BE2C (cell line): ENCODE data around the gene EPHB2.

Experiments
- DNase-seq: peaks from one replicate; pipeline ENCODE4 v3.0.0-alpha.2; 2020
- H3K27me3 ChIP-seq: fragments of 250-450 bp; sonication (Bioruptor Pico); 2 replicates; pipeline ENCODE4 v1.5.1; 2020; ENCODE audit warnings: mild to moderate bottlenecking
- H3K36me3 ChIP-seq: fragments of 250-450 bp; sonication (Bioruptor Pico); 2 replicates; pipeline ENCODE4 v1.5.1; 2020; ENCODE audit warnings: mild to moderate bottlenecking
- H3K4me1 ChIP-seq: fragments of 250-450 bp; sonication (Bioruptor Pico); 2 replicates; pipeline ENCODE4 v1.5.1; 2020
- H3K4me3 ChIP-seq: 2 replicates; pipeline ENCODE4 v1.5.1; 2011; ENCODE audit warnings: low read depth, low read length
- H3K9me3 ChIP-seq: fragments of 250-450 bp; sonication (Bioruptor Pico); 2 replicates; pipeline ENCODE4 v1.5.1; 2020
- CTCF ChIP-seq: IDR thresholded peaks from 2 replicates; pipeline ENCODE4 v1.5.1; 2012; ENCODE audit warnings: mild to moderate bottlenecking, low read depth, low read length

EPHB2 gene

GRCh38 chr1:22844621-22845020 is 134.0 kb downstream of the EPHB2 start:
- H3K4me3 ChIP-seq, result no peak overlapping the region
- no peaks in the 10 kb centered on the region for H3K4me1 ChIP-seq
- no peaks in the 10 kb centered on the region for H3K36me3 ChIP-seq
- no peak for DNase-seq
- TF ChIP-seq CTCF, result no peak
- no peaks in the 10 kb centered on the region for H3K27me3 ChIP-seq
- no peaks in the 10 kb centered on the region for H3K9me3 ChIP-seq

DNA sequence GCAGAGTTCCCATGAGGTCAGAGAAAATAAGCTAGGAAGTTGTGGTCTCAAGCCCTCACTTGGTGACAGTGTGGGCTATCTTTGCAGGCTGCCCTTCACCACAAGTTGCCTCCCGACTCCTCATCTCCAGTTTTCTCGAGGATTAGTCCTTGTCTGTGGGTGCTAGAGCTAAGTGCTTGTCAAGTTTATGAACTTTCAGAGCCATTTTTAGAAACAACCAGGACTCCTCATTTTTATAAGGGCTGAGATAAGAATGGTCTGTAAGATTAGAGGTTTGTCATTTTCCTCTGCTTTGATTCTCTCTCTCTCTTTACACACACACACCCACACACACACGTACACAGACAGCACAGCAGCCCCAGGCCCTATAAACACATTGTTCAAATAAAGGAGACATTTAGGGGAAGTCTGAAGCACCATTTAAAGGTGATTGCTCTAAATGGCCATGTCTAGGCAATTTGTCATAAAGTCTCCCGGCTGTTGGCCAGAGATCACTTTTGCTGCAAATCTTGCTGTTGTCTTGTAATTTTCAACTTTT is 134.8 kb downstream of the EPHB2 start:
- TF ChIP-seq CTCF, result no peak
- H3K27me3 ChIP-seq, result no peaks in the 10 kb centered on the region
- H3K4me3 ChIP-seq, result no peak overlapping the region
- no peaks in the 10 kb centered on the region for H3K36me3 ChIP-seq
- no peaks in the 10 kb centered on the region for H3K4me1 ChIP-seq
- no peaks in the 10 kb centered on the region for H3K9me3 ChIP-seq
- no peak for DNase-seq

GRCh38 chr1:22846458-22846857 is 135.8 kb downstream of the EPHB2 start:
- DNase-seq, result no peak
- no peaks in the 10 kb centered on the region for H3K27me3 ChIP-seq
- H3K36me3 ChIP-seq, result no peaks in the 10 kb centered on the region
- no peaks in the 10 kb centered on the region for H3K4me1 ChIP-seq
- H3K9me3 ChIP-seq, result no peaks in the 10 kb centered on the region
- H3K4me3 ChIP-seq, result no peak overlapping the region
- no peak for TF ChIP-seq CTCF

DNA sequence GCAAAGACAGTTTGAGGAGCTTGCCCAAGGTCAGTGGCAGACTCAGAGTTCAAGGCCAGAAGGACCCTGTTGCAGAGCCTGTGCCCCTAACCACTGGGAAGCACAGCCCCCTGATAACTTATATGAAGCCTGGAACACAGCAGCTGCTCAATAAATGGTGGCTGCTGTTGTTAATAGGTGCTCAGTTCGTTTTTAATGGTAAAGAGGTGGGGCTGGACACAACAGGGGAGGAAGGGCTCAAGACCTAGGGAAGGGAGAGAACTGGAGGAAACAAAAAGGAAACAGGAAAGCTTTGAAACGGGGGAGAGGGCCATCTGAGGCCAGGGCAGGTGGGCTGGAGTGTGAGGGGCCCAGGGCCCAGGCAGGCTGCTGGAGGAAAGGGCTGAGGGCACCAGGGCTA is 136.6 kb downstream of the EPHB2 start:
- no peaks in the 10 kb centered on the region for H3K27me3 ChIP-seq
- H3K4me1 ChIP-seq, result no peaks in the 10 kb centered on the region
- H3K36me3 ChIP-seq, result no peaks in the 10 kb centered on the region
- DNase-seq, result no peak
- no peaks in the 10 kb centered on the region for H3K9me3 ChIP-seq
- no peak for TF ChIP-seq CTCF
- no peak overlapping the region for H3K4me3 ChIP-seq

DNA sequence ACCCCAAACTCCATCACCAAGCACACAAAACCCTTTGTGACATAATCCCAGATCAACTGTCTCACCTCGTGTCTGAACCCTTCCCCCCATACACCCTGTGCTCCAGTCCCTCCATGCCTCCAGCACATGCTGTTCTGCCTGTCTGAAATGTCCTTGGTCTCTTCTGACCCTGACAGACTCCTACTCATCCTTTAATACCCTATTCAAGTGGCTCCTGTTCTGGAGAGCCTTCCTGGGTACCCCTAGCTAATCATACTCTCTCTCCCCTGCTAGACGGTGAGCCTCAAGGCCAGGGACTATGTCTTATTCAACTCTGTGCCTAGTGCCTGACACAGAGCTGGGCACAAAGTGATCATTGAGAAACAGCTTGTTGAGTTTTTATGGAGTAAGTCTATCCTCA is 137.1 kb downstream of the EPHB2 start:
- no peaks in the 10 kb centered on the region for H3K27me3 ChIP-seq
- no peak for TF ChIP-seq CTCF
- H3K4me3 ChIP-seq, result no peak overlapping the region
- no peaks in the 10 kb centered on the region for H3K9me3 ChIP-seq
- no peaks in the 10 kb centered on the region for H3K36me3 ChIP-seq
- no peaks in the 10 kb centered on the region for H3K4me1 ChIP-seq
- no peak for DNase-seq

- Histone ChIP-seq H3K27me3 (no peaks in the 10 kb centered on the region), H3K4me1 (no peaks in the 10 kb centered on the region), H3K9me3 (no peaks in the 10 kb centered on the region), H3K36me3 (no peaks in the 10 kb centered on the region), H3K4me3 (no peak overlapping the region)
- TF ChIP-seq CTCF, result no peak
- DNase-seq, result no peak
Observed at GRCh38 chr1:22848405-22848804, 137.8 kb downstream of the EPHB2 start.
